GM21447 (cell line): ENCODE data around the gene RSF1.
"Not testable (repeated sequence)": the region's sequence is repeated elsewhere in the genome, so short reads cannot be mapped to it uniquely, and the experiment has no call there.

Experiments used
- ATAC-seq: cut with Tn5 transposase; IDR thresholded peaks from one replicate; pipeline ENCODE4 v1.9.1; 2021; ENCODE audit not compliant: unreplicated experiment

Gene RSF1

GRCh38 chr11:77636731-77637344 lies 183.7 kb downstream of the RSF1 start:
- no peak for ATAC-seq

DNA sequence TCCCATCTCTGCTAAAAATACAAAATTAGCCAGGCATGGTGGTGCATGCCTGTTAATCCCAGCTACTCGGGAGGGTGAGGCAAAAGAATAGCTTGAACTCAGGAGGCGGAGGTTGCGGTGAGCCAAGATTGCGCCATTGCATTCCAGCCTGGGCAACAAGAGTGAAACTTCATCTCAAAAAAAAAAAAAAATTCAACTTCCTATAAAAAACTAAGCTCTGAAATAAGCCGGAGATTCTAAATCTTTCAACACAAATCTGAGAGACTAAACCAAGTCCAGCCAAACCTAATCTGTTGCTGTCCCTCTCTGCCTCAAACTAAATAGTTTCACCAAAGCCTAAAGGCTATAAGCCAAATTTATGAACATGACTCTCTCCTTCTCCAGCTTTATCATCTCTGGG lies 186.6 kb downstream of the RSF1 start:
- not testable (repeated sequence) for ATAC-seq

DNA sequence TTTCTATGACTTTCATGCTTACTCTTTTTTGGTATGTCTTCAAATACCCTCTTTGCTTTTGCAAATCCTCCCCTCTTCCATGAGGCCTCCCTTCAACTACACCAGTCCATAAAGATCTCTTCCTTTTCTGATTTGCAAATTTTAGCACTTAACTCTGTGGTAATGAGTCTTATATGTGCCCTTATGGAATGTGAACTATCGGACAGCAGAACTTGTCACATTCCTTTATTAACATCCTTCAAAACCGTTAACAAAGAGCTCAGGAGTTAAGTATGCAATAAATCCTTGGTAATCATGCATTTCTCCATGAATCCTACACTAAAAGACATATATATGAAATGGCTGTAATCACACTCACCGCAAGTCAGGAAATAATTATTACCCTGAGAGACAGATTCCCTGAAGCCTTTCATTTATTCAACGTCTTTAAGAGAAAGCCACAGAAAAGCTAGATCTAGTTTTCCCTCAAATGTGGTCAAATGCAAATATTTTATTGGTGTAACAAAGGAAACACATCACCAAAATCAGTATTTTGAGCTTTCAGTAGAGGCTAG lies 190.3 kb downstream of the RSF1 start:
- ATAC-seq, result no peak

DNA sequence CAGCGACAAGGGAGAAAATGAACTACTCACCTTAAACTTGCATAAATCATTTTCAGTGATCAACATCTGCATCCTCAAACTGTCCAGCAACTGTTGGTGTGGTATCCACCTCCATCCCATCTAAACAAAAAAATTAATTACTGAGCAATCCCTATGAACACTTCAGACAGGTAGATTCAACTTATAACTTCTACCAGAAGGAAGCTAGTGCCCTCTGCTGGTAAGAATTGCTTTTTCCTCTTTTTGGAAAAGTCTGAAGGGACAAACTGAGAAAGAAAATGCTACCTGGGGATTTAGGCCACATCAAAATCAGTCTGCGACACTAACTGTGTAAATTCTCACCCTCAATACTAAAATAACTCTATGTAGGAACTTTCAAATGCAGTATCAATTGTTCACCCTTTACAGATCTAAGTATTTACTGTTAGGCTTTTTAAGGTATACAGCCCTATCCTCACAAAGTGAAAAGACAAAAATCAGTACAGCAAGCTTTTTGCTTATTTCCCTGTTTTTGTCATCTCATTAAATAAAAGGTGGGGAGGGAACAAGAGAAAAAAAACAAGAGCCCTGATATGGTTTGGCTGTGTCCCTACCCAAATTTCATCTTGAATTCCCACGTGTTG lies 200.8 kb downstream of the RSF1 start:
- ATAC-seq, result no peak

GRCh38 chr11:77617892-77618291 lies 202.6 kb downstream of the RSF1 start:
- no peak for ATAC-seq

DNA sequence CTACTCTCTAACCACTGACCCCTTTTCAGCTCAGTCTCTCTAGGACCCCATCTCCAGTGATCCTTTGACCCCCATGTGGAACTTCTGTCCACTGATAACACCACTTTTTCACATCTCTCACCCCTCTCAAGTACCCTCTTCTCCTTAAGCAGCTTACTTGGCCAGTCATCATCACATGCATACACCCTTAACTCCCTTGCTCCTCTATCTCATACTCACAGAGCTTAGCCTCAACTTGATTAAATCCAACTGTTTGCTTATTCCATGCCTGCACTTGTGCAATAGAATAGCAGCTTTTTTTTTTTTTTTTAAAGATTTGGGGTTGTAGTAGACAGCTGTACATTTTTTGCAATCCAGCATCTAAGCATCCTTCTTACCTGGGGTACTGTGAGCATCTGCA lies 208.6 kb downstream of the RSF1 start:
- ATAC-seq, result no peak
